Metanephros (tissue), 2 donors: ENCODE results near the gene SPAG8. TPM values are rescaled to one million over a fixed set of nuclear protein-coding genes. Genes with fewer than 3 reads are reported as not detected.

Experiments used
- small RNA-seq: library from RNA; depleted of rRNA; stranded (forward); fragments of <200 nt; gene quantifications from one replicate; pipeline ENCODE3, GENCODE V24; 2014; ENCODE audit warnings: low replicate concordance
- total RNA-seq: library from RNA; depleted of rRNA; stranded (reverse); fragments of >200 nt; gene quantifications from one replicate; pipeline ENCODE4 v1.2.3, GENCODE V29; 2014

The SPAG8 gene, protein sequence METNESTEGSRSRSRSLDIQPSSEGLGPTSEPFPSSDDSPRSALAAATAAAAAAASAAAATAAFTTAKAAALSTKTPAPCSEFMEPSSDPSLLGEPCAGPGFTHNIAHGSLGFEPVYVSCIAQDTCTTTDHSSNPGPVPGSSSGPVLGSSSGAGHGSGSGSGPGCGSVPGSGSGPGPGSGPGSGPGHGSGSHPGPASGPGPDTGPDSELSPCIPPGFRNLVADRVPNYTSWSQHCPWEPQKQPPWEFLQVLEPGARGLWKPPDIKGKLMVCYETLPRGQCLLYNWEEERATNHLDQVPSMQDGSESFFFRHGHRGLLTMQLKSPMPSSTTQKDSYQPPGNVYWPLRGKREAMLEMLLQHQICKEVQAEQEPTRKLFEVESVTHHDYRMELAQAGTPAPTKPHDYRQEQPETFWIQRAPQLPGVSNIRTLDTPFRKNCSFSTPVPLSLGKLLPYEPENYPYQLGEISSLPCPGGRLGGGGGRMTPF
- total RNA-seq, result 2.6 TPM

GRCh38 chr9:35812025-35812602, at the start of gene SPAG8:
Gene SPAG8 (minus strand): TSS chr9:35812262. CDS start chr9:35812147, 115 bp downstream.

DNA sequence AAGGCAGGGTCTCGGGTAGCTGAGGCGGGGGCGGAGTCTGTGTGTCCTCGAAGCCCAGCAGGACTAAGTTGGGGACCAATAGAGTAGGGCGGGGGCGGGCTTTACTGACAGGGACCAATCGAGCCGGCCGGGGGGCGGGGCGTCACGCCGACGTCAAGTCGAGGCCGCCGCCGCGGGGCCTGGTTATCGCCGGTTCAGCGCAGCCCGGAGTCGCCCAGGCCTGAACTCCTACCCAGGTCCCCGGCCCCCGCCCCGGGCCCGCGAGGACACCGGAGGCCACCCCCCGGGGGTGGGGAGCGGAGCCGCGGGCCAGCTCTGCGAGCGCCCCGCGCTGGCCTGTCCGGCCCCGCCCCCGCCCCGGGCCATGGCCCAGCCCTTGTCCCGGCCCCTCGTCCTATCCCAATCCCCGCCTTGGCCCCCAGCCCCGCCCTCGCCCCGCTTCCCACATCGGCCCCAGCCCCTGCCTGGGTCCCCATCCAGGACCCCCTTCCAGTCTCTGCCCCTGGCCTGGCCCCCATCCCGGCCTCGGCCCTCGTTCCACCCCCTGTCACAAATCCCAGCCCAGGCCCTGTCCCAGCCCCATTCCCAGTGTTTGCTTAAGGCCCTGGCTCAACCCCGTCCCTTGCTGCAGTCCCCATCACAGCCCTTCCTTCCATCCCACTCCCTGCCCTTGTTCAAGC, 17.2 kb upstream of the SPAG8 start, which contains the start of gene TMEM8B:
Gene TMEM8B, plus strand, starts transcription at position 145 of the 680 bp plus-strand sequence. Its CDS starts 220 bp downstream, at position 365.

DNA sequence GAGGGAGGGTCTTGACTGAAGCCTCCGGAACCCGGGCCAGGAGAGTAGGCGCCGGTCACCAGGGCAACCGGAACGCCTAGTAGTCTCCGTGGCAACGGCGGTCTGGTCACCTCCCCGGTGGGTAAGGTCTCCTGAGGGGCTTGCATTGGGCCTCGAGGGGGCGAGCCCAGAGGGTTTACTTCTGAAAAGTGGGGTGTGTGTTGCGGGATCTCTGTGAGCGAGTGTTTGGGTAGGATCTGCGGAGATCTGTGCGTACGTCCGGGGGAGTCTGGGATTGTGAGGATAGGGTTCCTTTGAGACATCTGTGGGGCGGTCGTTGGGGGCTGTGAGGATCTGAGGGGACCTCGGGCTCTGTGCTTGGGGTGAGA, 16.6 kb upstream of the SPAG8 start, which contains the start of gene FAM221B:
Gene FAM221B, minus strand, starts transcription at position 17 of the 368 bp plus-strand sequence. CDS start 2,571 bp downstream, outside the sequence.

DNA sequence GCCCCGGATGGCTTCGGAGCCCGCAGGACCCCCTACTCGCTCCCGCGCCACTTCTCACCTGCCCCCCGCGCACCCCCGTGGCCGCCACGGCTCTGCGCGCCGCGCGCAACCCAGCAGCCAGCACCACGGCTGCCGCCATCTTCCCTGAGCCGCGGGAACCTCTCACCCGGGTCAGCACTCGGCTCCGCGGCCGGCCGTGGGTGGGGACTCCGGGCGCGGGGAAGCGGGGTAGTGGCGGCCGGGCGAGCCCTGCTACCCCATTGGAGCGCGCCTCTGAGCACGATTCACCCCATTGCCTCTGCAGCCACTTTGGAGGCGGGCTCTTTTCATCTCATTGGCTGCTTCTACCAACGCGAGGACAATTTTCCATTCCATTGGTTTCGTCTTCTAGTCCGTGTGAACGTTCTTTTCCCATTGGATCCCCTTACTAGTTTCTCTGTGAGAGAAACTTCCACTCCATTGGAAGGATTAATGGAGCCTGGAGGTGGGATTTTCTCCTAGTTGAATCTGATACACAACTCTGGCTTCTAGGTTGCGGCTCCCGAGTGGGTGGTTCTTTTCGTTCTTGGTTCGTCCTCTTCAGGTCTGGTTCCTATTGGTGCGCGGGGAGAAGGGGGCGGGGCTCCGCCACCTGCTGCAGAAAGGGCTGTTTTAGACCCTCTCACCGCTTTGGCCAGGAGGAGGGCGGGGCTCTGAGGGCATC, 2.9 kb upstream of the SPAG8 start, which contains the start of gene HINT2:
Gene HINT2, minus strand, starts transcription at position 202 of the 703 bp plus-strand sequence. Its CDS starts 63 bp downstream, at position 139.

GRCh38 chr9:35791297-35791921, 20.7 kb downstream of the SPAG8 start, which contains the start of gene NPR2:
Gene NPR2 (plus strand): TSS chr9:35791591. CDS start chr9:35792409, 818 bp downstream.

Small RNA genes lying within 50 kb of the gene (small RNA-seq; reads per million reads assigned to genes)
- not detected for gene HINT2

Other genes with a start within 250 kb of the SPAG8 start
- gene TESK1, start 207.0 kb downstream of the SPAG8 start, total RNA-seq, result 16.7 TPM
- gene CD72, start 193.8 kb downstream of the SPAG8 start, total RNA-seq, result 3.3 TPM
- 0.41 TPM for gene SIT1, start 161.3 kb downstream of the SPAG8 start, total RNA-seq
- gene RMRP, start 154.2 kb downstream of the SPAG8 start, total RNA-seq, result 36,863 TPM
- 18.1 TPM for gene CCDC107, start 154.0 kb downstream of the SPAG8 start, total RNA-seq
- gene ARHGEF39, start 147.1 kb downstream of the SPAG8 start, total RNA-seq, result 2.9 TPM
- 0.70 TPM for gene CA9, start 138.3 kb downstream of the SPAG8 start, total RNA-seq
- 665 TPM for gene TPM2, start 122.3 kb downstream of the SPAG8 start, total RNA-seq
- 254 TPM for gene TLN1, start 80.1 kb downstream of the SPAG8 start, total RNA-seq
- gene CREB3, start 79.6 kb downstream of the SPAG8 start, total RNA-seq, result 25.6 TPM
- gene GBA2, start 63.0 kb downstream of the SPAG8 start, total RNA-seq, result 56.9 TPM
- gene RGP1, start 63.0 kb downstream of the SPAG8 start, total RNA-seq, result 17.8 TPM
- not detected for gene MSMP, start 58.0 kb downstream of the SPAG8 start, total RNA-seq
- 15.1 TPM for gene NPR2, start 20.7 kb downstream of the SPAG8 start, total RNA-seq
- 28.6 TPM for gene HINT2, start 2.8 kb upstream of the SPAG8 start, total RNA-seq
- not detected for gene FAM221B, start 16.5 kb upstream of the SPAG8 start, total RNA-seq
- 18.6 TPM for gene TMEM8B, start 17.0 kb upstream of the SPAG8 start, total RNA-seq
- not detected for gene OR13J1, start 58.1 kb upstream of the SPAG8 start, total RNA-seq
- not detected for gene HRCT1, start 93.9 kb upstream of the SPAG8 start, total RNA-seq
- 1.8 TPM for gene SPAAR, start 97.2 kb upstream of the SPAG8 start, total RNA-seq
- not detected for gene OR2S2, start 145.9 kb upstream of the SPAG8 start, total RNA-seq
- 17.9 TPM for gene RECK, start 224.7 kb upstream of the SPAG8 start, total RNA-seq